Adipocyte (in vitro differentiated cells): ENCODE results near the gene MLF2.

Source experiments
- DNase-seq: peaks from one replicate; pipeline ENCODE4 v3.0.0-alpha.2; 2015; ENCODE audit warnings: low read depth
- H3K27me3 ChIP-seq: replicated peaks from 2 replicates; pipeline ENCODE4 v1.7.0; 2013; ENCODE audit warnings: mild to moderate bottlenecking, low read length, moderate library complexity; ENCODE audit not compliant: control insufficient read depth, insufficient read depth
- H3K36me3 ChIP-seq: 2 replicates; pipeline ENCODE4 v1.7.0; 2013; ENCODE audit warnings: low read length, mild to moderate bottlenecking, moderate library complexity; ENCODE audit not compliant: control insufficient read depth, insufficient read depth, severe bottlenecking
- H3K4me1 ChIP-seq: 2 replicates; pipeline ENCODE4 v1.7.0; 2013; ENCODE audit warnings: mild to moderate bottlenecking, low read length, moderate library complexity; ENCODE audit not compliant: control insufficient read depth, insufficient read depth
- H3K4me3 ChIP-seq: 2 replicates; pipeline ENCODE4 v1.7.0; 2013; ENCODE audit warnings: mild to moderate bottlenecking, low read length, moderate library complexity
- H3K9ac ChIP-seq: 2 replicates; pipeline ENCODE4 v1.7.0; 2013; ENCODE audit warnings: mild to moderate bottlenecking, low read length, moderate library complexity
- H3K9me3 ChIP-seq: 2 replicates; pipeline ENCODE4 v1.7.0; 2013; ENCODE audit warnings: mild to moderate bottlenecking, low read length, moderate library complexity; ENCODE audit not compliant: control insufficient read depth

MLF2 gene

GRCh38 chr12:6784761-6785160 lies 31.8 kb upstream of the MLF2 start:
- no peaks in the 10 kb centered on the region for H3K36me3 ChIP-seq
- no peak overlapping the region for H3K4me3 ChIP-seq
- peaks cover 12% of the 10 kb centered on the region for H3K27me3 ChIP-seq
- H3K9me3 ChIP-seq = no peaks in the 10 kb centered on the region
- no peaks in the 10 kb centered on the region for H3K4me1 ChIP-seq
- no peak overlapping the region for H3K9ac ChIP-seq
- DNase-seq = no peak

DNA sequence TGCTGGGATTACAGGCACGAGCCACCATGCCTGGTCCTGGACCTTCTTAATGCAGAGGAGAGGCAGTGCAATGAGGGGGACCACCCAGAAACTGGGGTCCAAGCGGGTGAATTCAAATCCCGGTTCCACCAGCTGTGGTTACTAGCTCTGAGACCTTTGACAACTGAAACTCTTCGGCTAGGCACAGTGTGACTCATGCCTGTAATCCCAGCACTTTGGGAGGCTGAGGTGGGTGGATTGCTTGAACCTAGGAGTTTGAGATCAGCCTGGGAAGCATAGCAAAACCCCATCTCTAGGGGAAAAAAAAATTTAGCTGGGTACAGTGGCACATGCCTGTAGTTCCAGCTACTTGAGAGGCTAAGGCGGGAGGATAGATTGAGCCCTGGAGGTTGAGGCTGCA lies 31.4 kb upstream of the MLF2 start:
- H3K4me3 ChIP-seq = no peak overlapping the region
- no peaks in the 10 kb centered on the region for H3K9me3 ChIP-seq
- no peak for DNase-seq
- H3K9ac ChIP-seq = no peak overlapping the region
- peaks cover 10% of the 10 kb centered on the region for H3K27me3 ChIP-seq
- no peaks in the 10 kb centered on the region for H3K36me3 ChIP-seq
- no peaks in the 10 kb centered on the region for H3K4me1 ChIP-seq

GRCh38 chr12:6783828-6784227 lies 30.9 kb upstream of the MLF2 start:
- Histone ChIP-seq H3K9ac (no peak overlapping the region), H3K27me3 (peaks cover 8% of the 10 kb centered on the region), H3K36me3 (no peaks in the 10 kb centered on the region), H3K4me3 (no peak overlapping the region), H3K9me3 (no peaks in the 10 kb centered on the region), H3K4me1 (no peaks in the 10 kb centered on the region)
- no peak for DNase-seq

DNA sequence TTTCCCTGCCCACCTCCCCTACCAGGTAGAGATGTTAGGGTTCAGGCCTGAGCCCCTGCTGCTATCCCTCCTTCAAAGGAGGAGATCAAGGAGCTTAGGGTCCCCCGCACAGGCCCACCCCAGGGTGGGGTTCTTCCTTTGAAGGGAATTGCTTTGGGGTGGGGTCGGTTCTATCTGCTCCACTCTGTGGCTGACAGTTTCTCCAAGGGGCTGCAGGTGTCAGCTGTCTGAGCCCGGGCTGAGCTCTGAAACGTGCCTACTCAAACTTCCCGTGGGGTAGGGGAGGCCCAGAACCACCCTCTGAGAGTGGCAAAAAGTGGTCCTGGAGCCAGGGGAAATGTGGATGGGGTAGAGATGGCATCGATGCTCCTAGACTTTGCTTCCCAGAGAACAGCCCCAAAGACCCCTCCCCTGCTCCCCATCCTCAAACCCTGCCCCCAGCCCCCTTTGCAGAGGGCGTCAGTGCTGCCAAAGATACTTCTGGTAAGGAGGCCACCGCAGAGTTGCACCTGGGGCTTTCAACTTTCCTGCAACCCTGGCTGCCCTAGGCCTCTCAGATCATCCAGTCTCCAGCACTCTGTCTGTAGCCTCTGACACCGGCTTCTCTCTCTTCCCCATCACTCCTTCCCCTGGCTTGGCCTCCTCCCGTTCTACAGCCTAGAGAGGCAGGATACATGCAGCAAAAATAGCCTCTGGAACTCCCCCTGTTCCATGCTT lies 30.1 kb upstream of the MLF2 start:
- H3K9me3 ChIP-seq = no peaks in the 10 kb centered on the region
- H3K36me3 ChIP-seq = no peaks in the 10 kb centered on the region
- DNase-seq = no peak
- H3K4me3 ChIP-seq = no peak overlapping the region
- H3K9ac ChIP-seq = no peak overlapping the region
- peaks cover 8% of the 10 kb centered on the region for H3K27me3 ChIP-seq
- H3K4me1 ChIP-seq = peaks cover 6% of the 10 kb centered on the region

GRCh38 chr12:6782119-6782518 lies 29.2 kb upstream of the MLF2 start:
- no peak overlapping the region for H3K4me3 ChIP-seq
- peaks cover 8% of the 10 kb centered on the region for H3K27me3 ChIP-seq
- H3K9ac ChIP-seq = no peak overlapping the region
- H3K9me3 ChIP-seq = no peaks in the 10 kb centered on the region
- no peaks in the 10 kb centered on the region for H3K36me3 ChIP-seq
- H3K4me1 ChIP-seq = peaks cover 6% of the 10 kb centered on the region
- no peak for DNase-seq

DNA sequence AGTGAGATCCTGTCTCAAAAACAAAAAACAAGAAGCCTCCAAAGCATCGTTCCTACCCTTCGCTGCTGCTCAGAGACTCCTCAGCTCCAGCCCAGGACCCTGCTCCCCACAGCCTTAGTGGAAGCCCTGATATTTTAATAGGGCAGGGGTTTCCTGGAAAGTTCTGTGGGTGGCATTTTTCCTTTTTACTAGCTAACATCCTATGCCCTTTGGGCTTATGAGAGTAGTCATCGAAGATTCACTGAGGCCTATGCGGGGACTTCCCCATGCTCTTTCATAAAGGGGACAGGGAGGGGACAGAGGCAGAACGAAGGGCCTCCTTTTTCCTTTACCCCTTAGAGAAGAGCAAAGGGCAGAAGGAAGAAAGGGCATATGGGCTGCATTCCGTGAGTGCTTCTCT lies 27.6 kb upstream of the MLF2 start:
- no peaks in the 10 kb centered on the region for H3K9me3 ChIP-seq
- H3K36me3 ChIP-seq = no peaks in the 10 kb centered on the region
- no peak for DNase-seq
- H3K4me1 ChIP-seq = peaks cover 6% of the 10 kb centered on the region
- no peak overlapping the region for H3K4me3 ChIP-seq
- peaks cover 8% of the 10 kb centered on the region for H3K27me3 ChIP-seq
- H3K9ac ChIP-seq = no peak overlapping the region

GRCh38 chr12:6779708-6780432 lies 26.9 kb upstream of the MLF2 start:
- no peaks in the 10 kb centered on the region for H3K9me3 ChIP-seq
- peaks cover 6% of the 10 kb centered on the region for H3K4me1 ChIP-seq
- H3K36me3 ChIP-seq = no peaks in the 10 kb centered on the region
- DNase-seq = no peak
- H3K27me3 ChIP-seq = peaks cover 8% of the 10 kb centered on the region
- no peak overlapping the region for H3K4me3 ChIP-seq
- no peak overlapping the region for H3K9ac ChIP-seq

DNA sequence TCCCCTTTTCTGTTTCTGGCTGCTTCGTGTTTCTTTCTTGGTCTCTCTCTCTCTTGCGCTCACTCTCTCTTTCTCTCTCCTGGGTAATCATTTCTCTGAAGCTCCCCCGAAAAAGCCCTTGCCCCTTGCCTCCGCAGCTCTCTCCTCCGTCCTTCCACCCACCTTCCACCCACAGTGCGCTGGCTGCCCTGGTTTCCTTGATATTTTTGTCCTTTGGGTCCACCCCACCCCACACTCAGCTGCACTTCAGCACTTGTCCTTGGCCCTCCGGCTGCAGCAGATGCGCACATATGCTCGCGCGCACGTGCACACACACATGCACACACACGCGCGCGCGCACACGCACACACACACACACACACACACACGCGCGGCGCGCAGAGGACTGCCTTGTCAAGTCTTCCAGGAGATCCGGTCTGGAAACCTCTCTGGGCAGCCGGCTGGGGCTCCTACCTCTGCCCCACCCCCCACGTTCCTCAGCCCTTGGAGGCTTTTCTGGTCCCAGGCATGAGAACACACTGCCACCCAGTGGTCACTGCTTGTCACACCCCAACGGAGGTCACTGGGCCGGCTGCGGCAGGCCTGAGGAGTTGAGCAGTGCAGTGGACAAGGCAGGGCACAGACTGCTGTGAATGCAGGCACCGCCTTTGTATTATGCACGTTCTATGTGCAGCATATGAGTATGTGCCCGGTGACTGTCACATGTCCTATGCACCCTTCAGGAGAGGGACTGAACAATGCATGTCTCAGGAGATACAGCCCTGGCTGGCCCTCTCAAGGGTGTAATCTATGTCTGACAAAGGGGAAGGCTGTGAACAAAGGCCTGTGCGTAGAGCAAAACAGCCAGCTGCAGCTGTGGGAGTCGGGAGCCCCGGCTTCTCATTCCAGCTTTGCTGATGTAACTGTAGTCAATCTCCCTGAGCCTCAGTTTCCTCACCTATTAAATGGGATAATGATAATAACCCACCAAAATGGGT lies 25.9 kb upstream of the MLF2 start:
- Histone ChIP-seq H3K9me3 (no peaks in the 10 kb centered on the region), H3K9ac (peak overlapping the region; percentile 60), H3K27me3 (peaks cover 8% of the 10 kb centered on the region), H3K4me3 (peak overlapping the region; percentile 75), H3K4me1 (peaks cover 6% of the 10 kb centered on the region), H3K36me3 (no peaks in the 10 kb centered on the region)
- DNase-seq = peak; percentile 98

GRCh38 chr12:6778217-6778573 lies 25.3 kb upstream of the MLF2 start:
- peaks cover 8% of the 10 kb centered on the region for H3K27me3 ChIP-seq
- peaks cover 6% of the 10 kb centered on the region for H3K4me1 ChIP-seq
- peak overlapping the region; percentile 75 for H3K4me3 ChIP-seq
- H3K9ac ChIP-seq = peak overlapping the region; percentile 60
- no peaks in the 10 kb centered on the region for H3K36me3 ChIP-seq
- no peaks in the 10 kb centered on the region for H3K9me3 ChIP-seq
- DNase-seq = peak; percentile 50

- H3K27me3 ChIP-seq = peaks cover 4% of the 10 kb centered on the region
- no peak overlapping the region for H3K4me3 ChIP-seq
- H3K36me3 ChIP-seq = no peaks in the 10 kb centered on the region
- no peak overlapping the region for H3K9ac ChIP-seq
- H3K9me3 ChIP-seq = no peaks in the 10 kb centered on the region
- DNase-seq = no peak
- peaks cover 6% of the 10 kb centered on the region for H3K4me1 ChIP-seq
These were observed 24.4 kb upstream of the MLF2 start for GRCh38 chr12:6777386-6777785.
